Glutamatergic neuron (in vitro differentiated cells): Measurements from ENCODE around the gene TAF11L9. TPM values are rescaled to one million over a fixed set of nuclear protein-coding genes. Genes with fewer than 3 reads are reported as not detected.
"Not testable (repeated sequence)": the region's sequence is repeated elsewhere in the genome, so short reads cannot be mapped to it uniquely, and the experiment has no call there.

Source experiments
- DNase-seq: peaks from one replicate; pipeline ENCODE4 v3.0.0; 2022
- H3K27ac Mint-ChIP-seq: one replicate; pipeline ENCODE4 v1.8.0; 2020; ENCODE audit warnings: mild to moderate bottlenecking, mixed read lengths, inconsistent platforms; ENCODE audit not compliant: unreplicated experiment
- H3K27me3 Mint-ChIP-seq: one replicate; pipeline ENCODE4 v1.8.0; 2020; ENCODE audit warnings: mild to moderate bottlenecking, moderate library complexity, mixed read lengths, inconsistent platforms; ENCODE audit not compliant: unreplicated experiment
- H3K36me3 Mint-ChIP-seq: one replicate; pipeline ENCODE4 v1.8.0; 2020; ENCODE audit warnings: mild to moderate bottlenecking, mixed read lengths, inconsistent platforms; ENCODE audit not compliant: unreplicated experiment
- H3K4me1 Mint-ChIP-seq: one replicate; pipeline ENCODE4 v1.8.0; 2020; ENCODE audit warnings: mild to moderate bottlenecking, low read depth, mixed read lengths, inconsistent platforms; ENCODE audit not compliant: unreplicated experiment
- H3K4me3 Mint-ChIP-seq: one replicate; pipeline ENCODE4 v1.8.0; 2020; ENCODE audit warnings: mild to moderate bottlenecking, mixed read lengths, inconsistent platforms; ENCODE audit not compliant: unreplicated experiment
- H3K9me3 Mint-ChIP-seq: one replicate; pipeline ENCODE4 v1.8.0; 2020; ENCODE audit warnings: mild to moderate bottlenecking, moderate library complexity, mixed read lengths, inconsistent platforms; ENCODE audit not compliant: unreplicated experiment
- CTCF ChIP-seq: fragments of 200-600 bp; sonication (generic); IDR thresholded peaks from one replicate; pipeline ENCODE4 v1.5.0; 2021; ENCODE audit not compliant: partially characterized antibody, unreplicated experiment
- long read RNA-seq: library from polyadenylated mRNA; unstranded; transcript quantifications from one replicate; pipeline ENCODE4 v2.0.0, GENCODE V29; 2020; ENCODE audit not compliant: unreplicated experiment
- total RNA-seq: library from RNA; stranded (reverse); fragmentation: NEBNext Ultra II Directional; extraction: Animal tissue kit (Norgen Biotek cat#: 25700); gene quantifications from one replicate; pipeline ENCODE4 v1.2.1, GENCODE V29; 2021; ENCODE audit not compliant: unreplicated experiment

TAF11L9 gene
- total RNA-seq = 0.83 TPM
- long read RNA-seq = 0 reads

GRCh38 chr5:17594255-17594654 is at the start of gene TAF11L9:
TAF11L9 (minus strand) TSS chr5:17594394.
- not testable (repeated sequence) for DNase-seq, H3K9me3 Mint-ChIP-seq, H3K27me3 Mint-ChIP-seq, H3K27ac Mint-ChIP-seq, H3K4me1 Mint-ChIP-seq, H3K4me3 Mint-ChIP-seq, H3K36me3 Mint-ChIP-seq

- H3K9me3 Mint-ChIP-seq = no peaks in the 10 kb centered on the region
- H3K27ac Mint-ChIP-seq = no peak within 1 kb of the TSS
- TF ChIP-seq CTCF = no peak
- no peaks in the 10 kb centered on the region for H3K4me1 Mint-ChIP-seq
- H3K4me3 Mint-ChIP-seq = no peak within 1 kb of the TSS
- peaks cover 3% of the 10 kb centered on the region for H3K27me3 Mint-ChIP-seq
- DNase-seq = no peak
- H3K36me3 Mint-ChIP-seq = no peaks in the 10 kb centered on the region
These were observed 40.0 kb upstream of the TAF11L9 start, which contains the start of gene TAF11L14 for GRCh38 chr5:17634160-17634559. TAF11L14 (plus strand) TSS chr5:17634460.

GRCh38 chr5:17631788-17632187 is 37.6 kb upstream of the TAF11L9 start, which contains the start of gene TAF11L13:
TAF11L13 (plus strand) TSS chr5:17632088.
- not testable (repeated sequence) for H3K4me1 Mint-ChIP-seq, H3K36me3 Mint-ChIP-seq, H3K4me3 Mint-ChIP-seq, H3K27ac Mint-ChIP-seq, H3K9me3 Mint-ChIP-seq, H3K27me3 Mint-ChIP-seq, DNase-seq

GRCh38 chr5:17625686-17626085 is 31.5 kb upstream of the TAF11L9 start:
- Mint-ChIP-seq H3K36me3 (no peaks in the 10 kb centered on the region), H3K4me3 (no peak overlapping the region), H3K27me3 (peaks cover 3% of the 10 kb centered on the region), H3K27ac (peak overlapping the region; percentile 55), H3K9me3 (peaks cover 3% of the 10 kb centered on the region), H3K4me1 (peaks cover 7% of the 10 kb centered on the region)
- no peak for DNase-seq
- TF ChIP-seq CTCF = no peak

- no peak overlapping the region for H3K4me3 Mint-ChIP-seq
- H3K9me3 Mint-ChIP-seq = no peaks in the 10 kb centered on the region
- H3K27me3 Mint-ChIP-seq = peaks cover 1% of the 10 kb centered on the region
- H3K27ac Mint-ChIP-seq = no peak overlapping the region
- no peak for DNase-seq
- peak; percentile 56 for TF ChIP-seq CTCF
- peaks cover 5% of the 10 kb centered on the region for H3K36me3 Mint-ChIP-seq
- peaks cover 1% of the 10 kb centered on the region for H3K4me1 Mint-ChIP-seq
These were observed 26.4 kb upstream of the TAF11L9 start for GRCh38 chr5:17620627-17621026.

GRCh38 chr5:17619354-17619753 is 25.2 kb upstream of the TAF11L9 start:
- Mint-ChIP-seq H3K9me3 (no peaks in the 10 kb centered on the region), H3K36me3 (peaks cover 5% of the 10 kb centered on the region), H3K4me1 (peaks cover 8% of the 10 kb centered on the region), H3K27ac (no peak overlapping the region), H3K4me3 (no peak overlapping the region), H3K27me3 (peaks cover 1% of the 10 kb centered on the region)
- DNase-seq = no peak
- no peak for TF ChIP-seq CTCF
